IgD-negative memory B cell (primary cell): ENCODE results near the gene LMBR1. TPM values are rescaled to one million over a fixed set of nuclear protein-coding genes. Genes with fewer than 3 reads are reported as not detected.
A peak's percentile ranks its signal among the peaks of the same experiment; 100 is the strongest.

Experiments used
- H3K27ac Mint-ChIP-seq, 3 donors: one replicate each; pipeline ENCODE4 v1.8.0; 2020 to 2022; ENCODE audit warnings: mild to moderate bottlenecking in 3 of 3, mixed read lengths in 3 of 3, moderate library complexity in 1 of 3
- H3K27me3 Mint-ChIP-seq: one replicate; pipeline ENCODE4 v1.8.0; 2021; ENCODE audit warnings: mixed read lengths
- H3K36me3 Mint-ChIP-seq: one replicate; pipeline ENCODE4 v1.8.0; 2020; ENCODE audit warnings: mild to moderate bottlenecking, mixed read lengths
- H3K4me1 Mint-ChIP-seq, 3 donors: one replicate each; pipeline ENCODE4 v1.8.0; 2020 to 2022; ENCODE audit warnings: mixed read lengths in 3 of 3, mild to moderate bottlenecking in 1 of 3
- H3K4me3 Mint-ChIP-seq, 4 donors: one replicate each; pipeline ENCODE4 v1.8.0; 2020 to 2022; ENCODE audit warnings: mild to moderate bottlenecking in 4 of 4, mixed read lengths in 4 of 4, moderate library complexity in 3 of 4
- H3K9me3 Mint-ChIP-seq, 3 donors: one replicate each; pipeline ENCODE4 v1.8.0; 2020 to 2021; ENCODE audit warnings: mixed read lengths in 3 of 3, mild to moderate bottlenecking in 1 of 3
- polyA plus RNA-seq: library from polyadenylated mRNA; unstranded; fragments of 300-500 nt; fragmentation: Illumina TruSeq; gene quantifications from one replicate; pipeline ENCODE4 v1.2.3, GENCODE V29; 2021

LMBR1 gene
- polyA plus RNA-seq, 1 donor from 2014 or later = 29.2 TPM

- Mint-ChIP-seq H3K27ac (no peak overlapping the region), H3K36me3 (peaks cover 10% of the 10 kb centered on the region), H3K27me3 (no peaks in the 10 kb centered on the region), H3K4me3 (no peak overlapping the region), H3K9me3 (peaks cover 0 to 6% (median 2%) of the 10 kb centered on the region in 3 donors), H3K4me1 (peaks cover 24 to 36% (median 31%) of the 10 kb centered on the region in 3 donors)
These were observed 114.8 kb downstream of the LMBR1 start for GRCh38 chr7:156778201-156778600.

- H3K36me3 Mint-ChIP-seq = peaks cover 8% of the 10 kb centered on the region
- peaks cover 0 to 7% (median 2%) of the 10 kb centered on the region in 3 donors for H3K9me3 Mint-ChIP-seq
- no peaks in the 10 kb centered on the region for H3K27me3 Mint-ChIP-seq
- H3K4me1 Mint-ChIP-seq = peaks cover 29 to 41% (median 34%) of the 10 kb centered on the region in 3 donors
- peak overlapping the region in 1 of 4 donors; percentile 15 for H3K4me3 Mint-ChIP-seq
- H3K27ac Mint-ChIP-seq = peak overlapping the region in 1 of 3 donors; percentile 46
These were observed 115.5 kb downstream of the LMBR1 start for GRCh38 chr7:156777364-156778069.

- peaks cover 8% of the 10 kb centered on the region for H3K36me3 Mint-ChIP-seq
- peaks cover 0 to 7% (median 2%) of the 10 kb centered on the region in 3 donors for H3K9me3 Mint-ChIP-seq
- H3K27ac Mint-ChIP-seq = no peak overlapping the region
- H3K4me1 Mint-ChIP-seq = peaks cover 33 to 40% (median 37%) of the 10 kb centered on the region in 3 donors
- no peaks in the 10 kb centered on the region for H3K27me3 Mint-ChIP-seq
- H3K4me3 Mint-ChIP-seq = no peak overlapping the region
These were observed 116.5 kb downstream of the LMBR1 start for GRCh38 chr7:156776527-156776926.

GRCh38 chr7:156773966-156774365 is 119.0 kb downstream of the LMBR1 start:
- H3K4me3 Mint-ChIP-seq = peak overlapping the region in 2 of 4 donors; percentile 41 to 45
- H3K27ac Mint-ChIP-seq = peak overlapping the region in 2 of 3 donors; percentile 68
- peaks cover 8% of the 10 kb centered on the region for H3K36me3 Mint-ChIP-seq
- H3K9me3 Mint-ChIP-seq = peaks cover 0 to 7% (median 2%) of the 10 kb centered on the region in 3 donors
- no peaks in the 10 kb centered on the region for H3K27me3 Mint-ChIP-seq
- H3K4me1 Mint-ChIP-seq = peaks cover 29 to 33% (median 31%) of the 10 kb centered on the region in 3 donors

- Mint-ChIP-seq H3K27ac (peak overlapping the region in 1 of 3 donors; percentile 9), H3K4me3 (peak overlapping the region in 3 of 4 donors; percentile 66 to 93 (median 85)), H3K27me3 (no peaks in the 10 kb centered on the region), H3K36me3 (peaks cover 7% of the 10 kb centered on the region), H3K4me1 (peaks cover 29 to 30% (median 30%) of the 10 kb centered on the region in 3 donors), H3K9me3 (peaks cover 0 to 7% (median 2%) of the 10 kb centered on the region in 3 donors)
These were observed 120.3 kb downstream of the LMBR1 start for GRCh38 chr7:156772725-156773124.

GRCh38 chr7:156768698-156769472 is 124.1 kb downstream of the LMBR1 start:
- Mint-ChIP-seq H3K27me3 (no peaks in the 10 kb centered on the region), H3K4me1 (peaks cover 23 to 31% (median 24%) of the 10 kb centered on the region in 3 donors), H3K27ac (no peak overlapping the region), H3K9me3 (peaks cover 0 to 7% (median 0%) of the 10 kb centered on the region in 3 donors), H3K4me3 (peak overlapping the region in 1 of 4 donors; percentile 65), H3K36me3 (peaks cover 6% of the 10 kb centered on the region)

- peaks cover 4 to 14% (median 8%) of the 10 kb centered on the region in 3 donors for H3K4me1 Mint-ChIP-seq
- no peak overlapping the region for H3K27ac Mint-ChIP-seq
- H3K4me3 Mint-ChIP-seq = no peak overlapping the region
- H3K36me3 Mint-ChIP-seq = peaks cover 9% of the 10 kb centered on the region
- no peaks in the 10 kb centered on the region for H3K27me3 Mint-ChIP-seq
- no peaks in the 10 kb centered on the region for H3K9me3 Mint-ChIP-seq
These were observed 126.3 kb downstream of the LMBR1 start for GRCh38 chr7:156766666-156767065.

- Mint-ChIP-seq H3K9me3 (no peaks in the 10 kb centered on the region), H3K27me3 (no peaks in the 10 kb centered on the region), H3K4me3 (no peak overlapping the region), H3K27ac (no peak overlapping the region), H3K4me1 (peaks cover under 1 to 8% (median 4%) of the 10 kb centered on the region in 3 donors), H3K36me3 (peaks cover 9% of the 10 kb centered on the region)
These were observed 126.9 kb downstream of the LMBR1 start for GRCh38 chr7:156765901-156766656.

- H3K36me3 Mint-ChIP-seq = peaks cover 14% of the 10 kb centered on the region
- H3K4me3 Mint-ChIP-seq = no peak overlapping the region
- H3K27me3 Mint-ChIP-seq = no peaks in the 10 kb centered on the region
- peaks cover 0 to 5% (median 2%) of the 10 kb centered on the region in 3 donors for H3K4me1 Mint-ChIP-seq
- peaks cover 0 to 3% (median 0%) of the 10 kb centered on the region in 3 donors for H3K9me3 Mint-ChIP-seq
- no peak overlapping the region for H3K27ac Mint-ChIP-seq
These were observed 128.2 kb downstream of the LMBR1 start for GRCh38 chr7:156764766-156765165.

- H3K27me3 Mint-ChIP-seq = no peaks in the 10 kb centered on the region
- no peak overlapping the region for H3K4me3 Mint-ChIP-seq
- peaks cover 16% of the 10 kb centered on the region for H3K36me3 Mint-ChIP-seq
- H3K4me1 Mint-ChIP-seq = peaks cover 0 to 5% (median 2%) of the 10 kb centered on the region in 3 donors
- H3K9me3 Mint-ChIP-seq = peaks cover 0 to 3% (median 3%) of the 10 kb centered on the region in 3 donors
- H3K27ac Mint-ChIP-seq = no peak overlapping the region
These were observed 128.8 kb downstream of the LMBR1 start for GRCh38 chr7:156764016-156764669.

GRCh38 chr7:156759579-156760202 is 133.3 kb downstream of the LMBR1 start:
- Mint-ChIP-seq H3K4me3 (no peak overlapping the region), H3K9me3 (peaks cover 2 to 6% (median 3%) of the 10 kb centered on the region in 3 donors), H3K4me1 (peaks cover 0 to 7% (median 0%) of the 10 kb centered on the region in 3 donors), H3K36me3 (peaks cover 20% of the 10 kb centered on the region), H3K27me3 (no peaks in the 10 kb centered on the region), H3K27ac (no peak overlapping the region)

GRCh38 chr7:156759143-156759542 is 133.8 kb downstream of the LMBR1 start:
- Mint-ChIP-seq H3K36me3 (peaks cover 21% of the 10 kb centered on the region), H3K27ac (no peak overlapping the region), H3K4me3 (no peak overlapping the region), H3K27me3 (no peaks in the 10 kb centered on the region), H3K9me3 (peaks cover 2 to 6% (median 3%) of the 10 kb centered on the region in 3 donors), H3K4me1 (peaks cover 0 to 5% (median 0%) of the 10 kb centered on the region in 3 donors)

GRCh38 chr7:156754201-156754600 is 138.8 kb downstream of the LMBR1 start:
- H3K27me3 Mint-ChIP-seq = no peaks in the 10 kb centered on the region
- peaks cover 11% of the 10 kb centered on the region for H3K36me3 Mint-ChIP-seq
- peaks cover 0 to 5% (median 0%) of the 10 kb centered on the region in 3 donors for H3K4me1 Mint-ChIP-seq
- peaks cover 0 to 3% (median 2%) of the 10 kb centered on the region in 3 donors for H3K9me3 Mint-ChIP-seq
- H3K4me3 Mint-ChIP-seq = no peak overlapping the region
- H3K27ac Mint-ChIP-seq = no peak overlapping the region

- peaks cover 0 to 5% (median 0%) of the 10 kb centered on the region in 3 donors for H3K4me1 Mint-ChIP-seq
- no peak overlapping the region for H3K27ac Mint-ChIP-seq
- no peaks in the 10 kb centered on the region for H3K27me3 Mint-ChIP-seq
- peaks cover 0 to under 1% (median 0%) of the 10 kb centered on the region in 3 donors for H3K9me3 Mint-ChIP-seq
- peaks cover 7% of the 10 kb centered on the region for H3K36me3 Mint-ChIP-seq
- no peak overlapping the region for H3K4me3 Mint-ChIP-seq
These were observed 139.4 kb downstream of the LMBR1 start for GRCh38 chr7:156753630-156754029.
